Naive thymus-derived CD4-positive, alpha-beta T cell (primary cell): Measurements from ENCODE around the gene BACE1-AS. TPM values are rescaled to one million over a fixed set of nuclear protein-coding genes. Genes with fewer than 3 reads are reported as not detected.

ENCODE experiments used
- ATAC-seq: fragments of 150-1000 bp; cut with Tn5 transposase; 2 replicates; pipeline ENCODE4 v1.10.0; 2021; ENCODE audit warnings: mild to moderate bottlenecking, moderate library complexity
- CTCF ChIA-PET: fragments of 350-600 bp; sonication (Branson Sonifier 250); formaldehyde crosslinking; loops from one replicate; lab custom pipeline; 2021; ENCODE audit warnings: antibody characterized with exemption; lab: Charles Lee
- POLR2A ChIA-PET: fragments of 350-600 bp; sonication (Branson Sonifier 250); formaldehyde crosslinking; loops from one replicate; lab custom pipeline; 2021; ENCODE audit warnings: antibody characterized with exemption, inconsistent platforms; lab: Charles Lee
- DNase-seq, 9 donors: peaks; one replicate each; pipeline versions ENCODE4 v3.0.0 to v3.0.0-alpha.2; 2020 to 2022; ENCODE audit warnings: mixed read lengths in 1 of 9
- H3K27ac ChIP-seq: one replicate; pipeline ENCODE4 v1.7.0; 2013; ENCODE audit warnings: mild to moderate bottlenecking, low read depth, low read length, moderate library complexity
- H3K27me3 ChIP-seq, 2 donors: one replicate each; pipeline ENCODE4 v1.7.0; 2013; ENCODE audit warnings: low read length in 2 of 2, mild to moderate bottlenecking in 2 of 2, moderate library complexity in 2 of 2; ENCODE audit not compliant: control insufficient read depth in 2 of 2, insufficient read depth in 2 of 2
- H3K36me3 ChIP-seq, 3 experiments: 1 replicate in 2 of 3; 2 replicates in 1 of 3; pipeline ENCODE4 v1.7.0; 2013; ENCODE audit warnings: low read length in 3 of 3, mild to moderate bottlenecking in 3 of 3, moderate library complexity in 1 of 3; ENCODE audit not compliant: insufficient read depth in 3 of 3, control insufficient read depth in 2 of 3
- H3K4me1 ChIP-seq, 2 donors: one replicate each; pipeline ENCODE4 v1.7.0; 2013; ENCODE audit warnings: low read length in 2 of 2, mild to moderate bottlenecking in 2 of 2, moderate library complexity in 1 of 2; ENCODE audit not compliant: control insufficient read depth in 2 of 2, insufficient read depth in 2 of 2
- H3K4me3 ChIP-seq: 2 replicates; pipeline ENCODE4 v1.7.0; 2013; ENCODE audit warnings: mild to moderate bottlenecking, low read length
- H3K9me3 ChIP-seq, 3 experiments: 1 replicate in 2 of 3; 2 replicates in 1 of 3; pipeline ENCODE4 v1.7.0; 2013; ENCODE audit warnings: low read length in 3 of 3; ENCODE audit not compliant: control insufficient read depth in 2 of 3
- H3K27ac Mint-ChIP-seq, 9 donors: one replicate each; pipeline ENCODE4 v1.8.0; 2020 to 2022; ENCODE audit warnings: mixed read lengths in 9 of 9, mild to moderate bottlenecking in 8 of 9, moderate library complexity in 5 of 9, inconsistent platforms in 2 of 9
- H3K27me3 Mint-ChIP-seq, 5 donors: one replicate each; pipeline ENCODE4 v1.8.0; 2021 to 2022; ENCODE audit warnings: mixed read lengths in 5 of 5, mild to moderate bottlenecking in 1 of 5
- H3K36me3 Mint-ChIP-seq, 5 donors: one replicate each; pipeline ENCODE4 v1.8.0; 2020 to 2022; ENCODE audit warnings: mixed read lengths in 5 of 5, mild to moderate bottlenecking in 3 of 5, inconsistent platforms in 1 of 5
- H3K4me1 Mint-ChIP-seq, 7 donors: one replicate each; pipeline ENCODE4 v1.8.0; 2020 to 2022; ENCODE audit warnings: mixed read lengths in 7 of 7, mild to moderate bottlenecking in 3 of 7, inconsistent platforms in 1 of 7
- H3K4me3 Mint-ChIP-seq, 10 donors: one replicate each; pipeline ENCODE4 v1.8.0; 2020 to 2022; ENCODE audit warnings: mild to moderate bottlenecking in 10 of 10, mixed read lengths in 10 of 10, moderate library complexity in 6 of 10, inconsistent platforms in 2 of 10
- H3K9me3 Mint-ChIP-seq, 11 donors: one replicate each; pipeline ENCODE4 v1.8.0; 2020 to 2022; ENCODE audit warnings: mixed read lengths in 11 of 11, mild to moderate bottlenecking in 4 of 11, inconsistent platforms in 1 of 11, moderate library complexity in 1 of 11
- intact Hi-C, 2 donors: fragments of 100-400 bp; cut with micrococcal nuclease; formaldehyde crosslinking; loops; one replicate each; pipeline ENCODE4 v1.15.1; 2023
- polyA plus RNA-seq, 2 donors: library from polyadenylated mRNA; unstranded; fragments of 300-500 nt; fragmentation: Illumina TruSeq; gene quantifications; one replicate each; pipeline ENCODE4 v1.2.3, GENCODE V29; 2021
- total RNA-seq, 6 experiments: library from RNA in 5 of 6; stranded (reverse) in 5 of 6; gene quantifications; 1 replicate in 5 of 6; 2 replicates in 1 of 6; pipeline ENCODE4 v1.2.3 and lab custom pipeline; 2021 to 2026

Gene BACE1-AS
- total RNA-seq (10 to 100 TPM in 2 of 5 experiments, 1 to 10 TPM in 3; 4.2 to 13.2 (median 7.7) TPM), polyA plus RNA-seq (1 to 10 TPM in 1 of 2 donors, under 1 TPM in 1; 0.82 to 1.5 TPM), total RNA-seq (lab: John Stamatoyannopoulos, UW) (5.0 reads per million, percentile 24 among the genes with 10 or more reads in this experiment)

DNA sequence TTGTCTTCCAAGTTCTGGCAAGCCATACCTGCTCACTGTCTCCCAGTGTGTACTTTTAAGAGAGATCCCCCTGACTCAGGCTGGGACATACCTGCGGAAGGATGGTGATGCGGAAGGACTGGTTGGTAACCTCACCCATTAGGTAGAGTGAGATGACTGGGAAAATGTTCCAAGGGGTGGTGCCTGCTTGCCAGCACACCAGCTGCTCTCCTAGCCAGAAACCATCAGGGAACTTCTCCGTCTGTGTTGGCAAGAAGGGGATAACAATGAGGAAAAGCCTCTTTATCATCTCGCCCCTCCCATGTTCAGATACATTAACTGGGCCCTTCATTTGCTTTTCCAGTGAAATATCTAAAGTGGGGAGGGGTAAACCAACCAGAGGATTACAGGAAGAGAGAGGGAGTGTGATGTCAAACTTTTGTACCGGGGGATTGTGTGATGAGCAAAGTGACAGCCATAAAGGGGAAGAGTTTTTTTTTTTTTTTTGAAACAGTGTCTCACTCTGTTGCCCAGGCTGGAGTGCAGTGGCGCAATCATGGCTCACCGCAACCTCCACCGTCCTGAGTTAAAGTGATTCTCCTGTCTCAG lies at the start of gene BACE1-AS:
Gene BACE1-AS, plus strand, starts transcription at position 538 of the 588 bp plus-strand sequence.
- Mint-ChIP-seq H3K9me3 (no peaks in the 10 kb centered on the region), H3K36me3 (peaks cover 0 to 36% (median 13%) of the 10 kb centered on the region in 5 donors), H3K4me1 (peaks cover 0 to 6% (median 0%) of the 10 kb centered on the region in 7 donors), H3K27me3 (no peaks in the 10 kb centered on the region), H3K27ac (peak within 1 kb of the TSS in 3 of 9 donors; percentile 41 to 81 (median 67)), H3K4me3 (no peak within 1 kb of the TSS)
- ChIA-PET CTCF (interaction anchor here (0.6 kb wide), 1 partner anchor 406 kb away, joined by 3 read pairs; no protein-coding TSS in a partner anchor), POLR2A (no interaction called here)
- intact Hi-C loops, result no loop called here
- Histone ChIP-seq H3K27ac (no peak within 1 kb of the TSS), H3K27me3 (no peaks in the 10 kb centered on the region), H3K9me3 (no peaks in the 10 kb centered on the region), H3K36me3 (peaks cover 0 to 23% (median 0%) of the 10 kb centered on the region in 3 experiments), H3K4me3 (no peak within 1 kb of the TSS), H3K4me1 (no peaks in the 10 kb centered on the region)
- DNase-seq (no peak), ATAC-seq (no peak)

- no peaks in the 10 kb centered on the region for H3K27me3 ChIP-seq
These were observed 42.8 kb upstream of the BACE1-AS start for GRCh38 chr11:117248341-117248740.

GRCh38 chr11:117249571-117249970 lies 41.6 kb upstream of the BACE1-AS start:
- H3K9me3 ChIP-seq, result no peaks in the 10 kb centered on the region
- H3K4me3 ChIP-seq, result no peak overlapping the region
- no peak overlapping the region for H3K27ac ChIP-seq
- Mint-ChIP-seq H3K27ac (peak overlapping the region in 1 of 9 donors; percentile 43), H3K27me3 (no peaks in the 10 kb centered on the region), H3K36me3 (peaks cover 14 to 51% (median 27%) of the 10 kb centered on the region in 5 donors), H3K4me1 (peaks cover 0 to 6% (median 0%) of the 10 kb centered on the region in 7 donors), H3K9me3 (no peaks in the 10 kb centered on the region), H3K4me3 (no peak overlapping the region)
- ATAC-seq (no peak), DNase-seq (no peak)
- POLR2A ChIA-PET, result no interaction called here
- intact Hi-C loops, result no loop called here
- peaks cover 6 to 52% (median 16%) of the 10 kb centered on the region in 3 experiments for H3K36me3 ChIP-seq
- H3K4me1 ChIP-seq, result no peaks in the 10 kb centered on the region
- CTCF ChIA-PET, result no interaction called here
- no peaks in the 10 kb centered on the region for H3K27me3 ChIP-seq

More at GRCh38 chr11:117248341-117248740, 42.8 kb upstream of the BACE1-AS start:
- Mint-ChIP-seq H3K4me1 (peaks cover 0 to 6% (median 2%) of the 10 kb centered on the region in 7 donors), H3K4me3 (no peak overlapping the region), H3K36me3 (peaks cover 17 to 50% (median 32%) of the 10 kb centered on the region in 5 donors), H3K9me3 (no peaks in the 10 kb centered on the region), H3K27me3 (no peaks in the 10 kb centered on the region), H3K27ac (no peak overlapping the region)
- Histone ChIP-seq H3K36me3 (peaks cover 6 to 53% (median 16%) of the 10 kb centered on the region in 3 experiments), H3K4me3 (no peak overlapping the region), H3K4me1 (no peaks in the 10 kb centered on the region), H3K27ac (no peak overlapping the region), H3K9me3 (no peaks in the 10 kb centered on the region)
- DNase-seq (no peak), ATAC-seq (no peak)
- ChIA-PET CTCF (no interaction called here), POLR2A (no interaction called here)
- intact Hi-C loops, result no loop called here

GRCh38 chr11:117251506-117251905 lies 39.6 kb upstream of the BACE1-AS start:
- H3K4me1 Mint-ChIP-seq, result peaks cover 0 to 7% (median 4%) of the 10 kb centered on the region in 7 donors

DNA sequence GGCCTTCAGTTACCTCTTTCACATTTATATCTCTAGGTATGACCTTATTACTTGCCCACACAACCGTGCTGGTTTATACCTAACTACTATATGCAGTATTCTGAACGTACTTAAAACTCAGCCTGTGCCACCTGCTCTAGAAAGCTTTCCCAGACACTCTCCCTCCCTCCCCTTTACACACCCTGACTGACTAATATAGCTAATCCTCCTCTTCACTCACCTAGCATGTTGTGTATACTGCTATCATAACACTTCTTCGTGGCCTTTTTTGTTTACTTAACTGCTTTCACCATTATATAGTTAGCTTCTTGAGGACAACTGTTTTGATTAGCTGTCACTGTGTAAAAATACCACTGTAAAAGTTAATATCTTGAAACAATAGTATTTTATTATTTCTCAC lies 35.2 kb upstream of the BACE1-AS start:
- H3K9me3 ChIP-seq, result no peaks in the 10 kb centered on the region
- Mint-ChIP-seq H3K9me3 (no peaks in the 10 kb centered on the region), H3K27me3 (no peaks in the 10 kb centered on the region), H3K36me3 (peaks cover 0 to 55% (median 26%) of the 10 kb centered on the region in 5 donors), H3K4me1 (peaks cover 0 to 7% (median 4%) of the 10 kb centered on the region in 7 donors), H3K27ac (peak overlapping the region in 1 of 9 donors; percentile 32), H3K4me3 (no peak overlapping the region)
- peaks cover 0 to 23% (median 4%) of the 10 kb centered on the region in 3 experiments for H3K36me3 ChIP-seq
- H3K27me3 ChIP-seq, result no peaks in the 10 kb centered on the region
- ChIA-PET CTCF (no interaction called here), POLR2A (no interaction called here)
- intact Hi-C loops, result no loop called here
- no peaks in the 10 kb centered on the region for H3K4me1 ChIP-seq
- DNase-seq, result no peak
- H3K27ac ChIP-seq, result no peak overlapping the region
- ATAC-seq, result no peak
- H3K4me3 ChIP-seq, result no peak overlapping the region

More at GRCh38 chr11:117251506-117251905, 39.6 kb upstream of the BACE1-AS start:
- Mint-ChIP-seq H3K9me3 (no peaks in the 10 kb centered on the region), H3K36me3 (peaks cover 13 to 54% (median 34%) of the 10 kb centered on the region in 5 donors), H3K4me3 (no peak overlapping the region), H3K27me3 (no peaks in the 10 kb centered on the region), H3K27ac (peak overlapping the region in 1 of 9 donors; percentile 78)
- CTCF ChIA-PET, result no interaction called here
- Histone ChIP-seq H3K4me1 (no peaks in the 10 kb centered on the region), H3K36me3 (peaks cover 10 to 44% (median 11%) of the 10 kb centered on the region in 3 experiments), H3K27ac (no peak overlapping the region), H3K9me3 (no peaks in the 10 kb centered on the region), H3K4me3 (no peak overlapping the region), H3K27me3 (no peaks in the 10 kb centered on the region)
- no peak for ATAC-seq
- POLR2A ChIA-PET, result no interaction called here
- DNase-seq, result no peak
- intact Hi-C loops, result no loop called here

- Histone ChIP-seq H3K4me1 (no peaks in the 10 kb centered on the region), H3K36me3 (peaks cover 0 to 23% (median 4%) of the 10 kb centered on the region in 3 experiments), H3K9me3 (no peaks in the 10 kb centered on the region), H3K27ac (no peak overlapping the region), H3K4me3 (no peak overlapping the region), H3K27me3 (no peaks in the 10 kb centered on the region)
- peaks cover 0 to 53% (median 26%) of the 10 kb centered on the region in 5 donors for H3K36me3 Mint-ChIP-seq
- H3K4me3 Mint-ChIP-seq, result no peak overlapping the region
- ChIA-PET POLR2A (interaction anchor here (0.9 kb wide), 1 partner anchor 14 kb away, joined by 3 read pairs; no protein-coding TSS in a partner anchor), CTCF (no interaction called here)
- H3K27me3 Mint-ChIP-seq, result no peaks in the 10 kb centered on the region
- no peak for DNase-seq
- H3K9me3 Mint-ChIP-seq, result no peaks in the 10 kb centered on the region
- intact Hi-C loops, result no loop called here
- H3K4me1 Mint-ChIP-seq, result peaks cover 0 to 7% (median 4%) of the 10 kb centered on the region in 7 donors
- ATAC-seq, result no peak
- peak overlapping the region in 1 of 9 donors; percentile 32 for H3K27ac Mint-ChIP-seq
These were observed 34.6 kb upstream of the BACE1-AS start for GRCh38 chr11:117256573-117256972.
